ENCODE results near the gene HMGXB3.

- TF ChIP-seq YY1 (IDR thresholded peaks at IDR 0.05; ENCODE audit: insufficient read depth, insufficient read length) (no peak), SUZ12 (IDR thresholded peaks at IDR 0.05; ENCODE audit: extremely low read depth, insufficient read depth, insufficient read length) (no peak), ZNF274 (IDR thresholded peaks at IDR 0.05; ENCODE audit: low read depth, low read length) (no peak)
Measured at GRCh38 chr5:150069672-150070627, 69.4 kb downstream of the HMGXB3 start.

Measured in NT2/D1 (cell line).